Colonic mucosa (tissue), 4 donors: ENCODE results near the gene SNHG17. TPM values are rescaled to one million over a fixed set of nuclear protein-coding genes. Genes with fewer than 3 reads are reported as not detected.
A peak's percentile ranks its signal among the peaks of the same experiment; 100 is the strongest.

ENCODE experiments used
- DNase-seq: peaks from one replicate; pipeline ENCODE4 v3.0.0-alpha.2; 2020
- H3K27ac ChIP-seq: fragments of 200-600 bp; one replicate; pipeline ENCODE4 v1.8.0; 2021
- H3K27me3 ChIP-seq: fragments of 200-600 bp; one replicate; pipeline ENCODE4 v1.8.0; 2021
- H3K36me3 ChIP-seq: fragments of 200-600 bp; one replicate; pipeline ENCODE4 v1.8.0; 2021
- H3K4me1 ChIP-seq: fragments of 200-600 bp; one replicate; pipeline ENCODE4 v1.8.0; 2021; ENCODE audit warnings: mild to moderate bottlenecking
- H3K4me3 ChIP-seq: fragments of 200-600 bp; one replicate; pipeline ENCODE4 v1.8.0; 2021
- H3K9ac ChIP-seq, 2 donors: one replicate each; pipeline ENCODE4 v1.7.0; 2013; ENCODE audit warnings: control low read depth in 2 of 2, low read depth in 2 of 2, low read length in 2 of 2
- H3K9me3 ChIP-seq: fragments of 200-600 bp; one replicate; pipeline ENCODE4 v1.8.0; 2021
- intact Hi-C: fragments of 100-400 bp; cut with DNase I; formaldehyde crosslinking; loops from one replicate; pipeline ENCODE4 v1.14.1; 2022
- total RNA-seq, 2 donors: library from RNA; stranded (reverse); fragmentation: NEBNext Ultra II Directional in 1 of 2; extraction: Animal tissue kit (Norgen Biotek cat#: 25700) in 1 of 2; gene quantifications; one replicate each; pipeline ENCODE4 v1.2.1, GENCODE V29; 2021
- TF ChIP-seq, protein P1 (sequence below): fragments of 200-600 bp; IDR thresholded peaks from one replicate; pipeline ENCODE4 v1.8.0; 2022; ENCODE audit warnings: antibody characterized with exemption, mild to moderate bottlenecking
- donor health status: healthy.
- donor health status: DM: no; HTN: no; CAD: no.
- donor health status: DM: no; HTN: no; CAD: no.

The SNHG17 gene
- total RNA-seq, 2 donors from 2014 or later = 21.8 to 36.4 TPM

- DNase-seq = no peak
- no peak overlapping the region for H3K9ac ChIP-seq
These were observed 15.4 kb upstream of the SNHG17 start for GRCh38 chr20:38450412-38450975.

GRCh38 chr20:38449046-38449445 lies 13.9 kb upstream of the SNHG17 start:
- Histone ChIP-seq H3K27ac (no peak overlapping the region), H3K4me3 (no peak overlapping the region), H3K9ac (no peak overlapping the region), H3K36me3 (no peaks in the 10 kb centered on the region), H3K27me3 (no peaks in the 10 kb centered on the region), H3K9me3 (no peaks in the 10 kb centered on the region), H3K4me1 (no peaks in the 10 kb centered on the region)
- TF ChIP-seq, protein P1, sequence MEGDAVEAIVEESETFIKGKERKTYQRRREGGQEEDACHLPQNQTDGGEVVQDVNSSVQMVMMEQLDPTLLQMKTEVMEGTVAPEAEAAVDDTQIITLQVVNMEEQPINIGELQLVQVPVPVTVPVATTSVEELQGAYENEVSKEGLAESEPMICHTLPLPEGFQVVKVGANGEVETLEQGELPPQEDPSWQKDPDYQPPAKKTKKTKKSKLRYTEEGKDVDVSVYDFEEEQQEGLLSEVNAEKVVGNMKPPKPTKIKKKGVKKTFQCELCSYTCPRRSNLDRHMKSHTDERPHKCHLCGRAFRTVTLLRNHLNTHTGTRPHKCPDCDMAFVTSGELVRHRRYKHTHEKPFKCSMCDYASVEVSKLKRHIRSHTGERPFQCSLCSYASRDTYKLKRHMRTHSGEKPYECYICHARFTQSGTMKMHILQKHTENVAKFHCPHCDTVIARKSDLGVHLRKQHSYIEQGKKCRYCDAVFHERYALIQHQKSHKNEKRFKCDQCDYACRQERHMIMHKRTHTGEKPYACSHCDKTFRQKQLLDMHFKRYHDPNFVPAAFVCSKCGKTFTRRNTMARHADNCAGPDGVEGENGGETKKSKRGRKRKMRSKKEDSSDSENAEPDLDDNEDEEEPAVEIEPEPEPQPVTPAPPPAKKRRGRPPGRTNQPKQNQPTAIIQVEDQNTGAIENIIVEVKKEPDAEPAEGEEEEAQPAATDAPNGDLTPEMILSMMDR = no peak
- intact Hi-C loops = no loop called here
- no peak for DNase-seq

More at GRCh38 chr20:38450412-38450975, 15.4 kb upstream of the SNHG17 start:
- H3K36me3 ChIP-seq = no peaks in the 10 kb centered on the region
- H3K27ac ChIP-seq = no peak overlapping the region
- no peaks in the 10 kb centered on the region for H3K4me1 ChIP-seq
- no peaks in the 10 kb centered on the region for H3K9me3 ChIP-seq
- no peak overlapping the region for H3K4me3 ChIP-seq
- intact Hi-C loops = no loop called here
- TF ChIP-seq, protein P1 = no peak
- H3K27me3 ChIP-seq = no peaks in the 10 kb centered on the region

DNA sequence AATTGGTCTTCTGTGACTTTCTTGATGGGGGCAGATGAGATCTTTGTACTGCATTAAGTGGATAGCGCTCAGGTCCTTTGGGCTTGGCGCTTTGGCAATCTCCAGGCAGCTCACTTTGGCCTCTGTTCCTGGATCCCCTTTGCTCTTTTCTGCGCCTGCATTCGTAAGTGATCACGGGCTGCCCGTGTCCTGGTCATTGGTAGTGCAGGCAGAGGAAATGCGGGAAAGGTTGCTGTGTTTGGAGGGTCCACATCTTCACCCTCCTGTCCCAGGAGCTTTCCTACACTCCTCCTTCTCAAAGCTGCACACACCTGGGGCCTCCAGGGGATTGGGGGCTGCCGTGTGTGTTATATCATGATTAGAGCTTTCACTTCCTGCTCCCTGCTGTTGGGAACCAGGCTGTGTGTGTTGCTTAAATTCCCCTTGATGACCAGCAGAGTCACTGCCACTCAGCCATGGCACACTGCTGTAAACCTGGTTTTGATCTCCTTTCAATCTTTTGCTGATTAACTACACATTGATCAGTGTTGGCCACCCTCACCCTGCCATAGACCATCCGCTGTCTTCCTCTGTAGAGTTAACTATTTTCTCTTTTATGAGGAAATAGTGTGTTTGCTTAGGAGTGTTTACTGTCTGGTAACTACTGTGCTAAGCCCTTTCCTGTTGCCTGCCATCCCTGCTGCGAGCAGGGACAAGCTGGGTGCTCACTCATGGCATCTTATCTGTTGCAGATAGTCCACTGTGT lies 13.0 kb upstream of the SNHG17 start:
- intact Hi-C loops = no loop called here
- no peak for DNase-seq
- Histone ChIP-seq H3K4me1 (no peaks in the 10 kb centered on the region), H3K36me3 (no peaks in the 10 kb centered on the region), H3K9me3 (no peaks in the 10 kb centered on the region), H3K27me3 (no peaks in the 10 kb centered on the region), H3K27ac (peak overlapping the region; percentile 42), H3K4me3 (no peak overlapping the region), H3K9ac (peak overlapping the region in 1 of 2 donors; percentile 46)
- TF ChIP-seq, protein P1 = no peak

- no peak for DNase-seq
- Histone ChIP-seq H3K9me3 (no peaks in the 10 kb centered on the region), H3K4me1 (no peaks in the 10 kb centered on the region), H3K9ac (peak overlapping the region; percentile 93 to 96), H3K4me3 (peak overlapping the region; percentile 98), H3K36me3 (no peaks in the 10 kb centered on the region), H3K27me3 (no peaks in the 10 kb centered on the region), H3K27ac (no peak overlapping the region)
- TF ChIP-seq, protein P1 = no peak
- intact Hi-C loops = no loop called here
These were observed 12.1 kb upstream of the SNHG17 start for GRCh38 chr20:38447251-38447661.

- Histone ChIP-seq H3K27ac (peak overlapping the region; percentile 77), H3K9ac (peak overlapping the region; percentile 93 to 96), H3K4me1 (no peaks in the 10 kb centered on the region), H3K27me3 (no peaks in the 10 kb centered on the region), H3K36me3 (no peaks in the 10 kb centered on the region), H3K4me3 (peak overlapping the region; percentile 98), H3K9me3 (no peaks in the 10 kb centered on the region)
- TF ChIP-seq, protein P1 = peak; percentile 87
- intact Hi-C loops = no loop called here
- peak; percentile 92 for DNase-seq
These were observed 11.5 kb upstream of the SNHG17 start for GRCh38 chr20:38446441-38447209.
